ENCODE measurements around the gene KSR1.
"Not testable (repeated sequence)": the region's sequence is repeated elsewhere in the genome, so short reads cannot be mapped to it uniquely, and the experiment has no call there.

Gene KSR1

GRCh38 chr17:27462714-27463113 lies 6.5 kb downstream of the KSR1 start:
- ATAC-seq = no peak
- TF ChIP-seq BACH2 (CRISPR knock-in tag; IDR thresholded peaks at IDR 0.05; ENCODE audit: borderline replicate concordance) (no peak), ZFP30 (CRISPR knock-in tag; IDR thresholded peaks at IDR 0.05) (no peak), TCF4 (CRISPR knock-in tag; IDR thresholded peaks at IDR 0.05; ENCODE audit: borderline replicate concordance) (no peak), CREB5 (CRISPR knock-in tag; IDR thresholded peaks at IDR 0.05; ENCODE audit: low read depth) (no peak), ZNF70 (CRISPR knock-in tag; IDR thresholded peaks at IDR 0.05) (no peak)

- ATAC-seq = no peak
- no peak for TF ChIP-seq CSDC2 (CRISPR knock-in tag; IDR thresholded peaks at IDR 0.05)
- TF ChIP-seq ZFP30 (CRISPR knock-in tag; IDR thresholded peaks at IDR 0.05) = no peak
- no peak for TF ChIP-seq GLIS3 (CRISPR knock-in tag; IDR thresholded peaks at IDR 0.05)
- TF ChIP-seq TSHZ2 (CRISPR knock-in tag; IDR thresholded peaks at IDR 0.05) = no peak
- TF ChIP-seq TOX (CRISPR knock-in tag; IDR thresholded peaks at IDR 0.05; ENCODE audit: borderline replicate concordance) = no peak
- TF ChIP-seq PATZ1 (CRISPR knock-in tag; IDR thresholded peaks at IDR 0.05; ENCODE audit: borderline replicate concordance) = no peak
- no peak for TF ChIP-seq POU6F1 (CRISPR knock-in tag; IDR thresholded peaks at IDR 0.05; ENCODE audit: borderline replicate concordance, low read depth)
- TF ChIP-seq ZNF8 (CRISPR knock-in tag; IDR thresholded peaks at IDR 0.05) = no peak
- TF ChIP-seq CREB5 (CRISPR knock-in tag; IDR thresholded peaks at IDR 0.05; ENCODE audit: low read depth) = no peak
- no peak for TF ChIP-seq ZFP3 (CRISPR knock-in tag; IDR thresholded peaks at IDR 0.05)
- TF ChIP-seq CSRNP3 (CRISPR knock-in tag; IDR thresholded peaks at IDR 0.05) = no peak
- TF ChIP-seq SNAI2 (CRISPR knock-in tag; IDR thresholded peaks at IDR 0.05) = no peak
- TF ChIP-seq TCF4 (CRISPR knock-in tag; IDR thresholded peaks at IDR 0.05; ENCODE audit: borderline replicate concordance) = no peak
- TF ChIP-seq ZNF70 (CRISPR knock-in tag; IDR thresholded peaks at IDR 0.05) = no peak
- TF ChIP-seq RARB (CRISPR knock-in tag; IDR thresholded peaks at IDR 0.05) = no peak
- TF ChIP-seq BACH2 (CRISPR knock-in tag; IDR thresholded peaks at IDR 0.05; ENCODE audit: borderline replicate concordance) = no peak
- no peak for TF ChIP-seq ZC3H10 (CRISPR knock-in tag; IDR thresholded peaks at IDR 0.05)
- no peak for TF ChIP-seq ESRRG (CRISPR knock-in tag; IDR thresholded peaks at IDR 0.05)
Observed at GRCh38 chr17:27463235-27463677, 7.0 kb downstream of the KSR1 start.

GRCh38 chr17:27464019-27464418 lies 7.8 kb downstream of the KSR1 start:
- not testable (repeated sequence) for ATAC-seq

Data from SK-N-SH treated with all-trans-retinoic acid at 6 μM for 48 hours (cell line).